Lung (tissue), 12 donors: ENCODE measurements around the gene FER1L5. TPM values are rescaled to one million over a fixed set of nuclear protein-coding genes. Genes with fewer than 3 reads are reported as not detected.

Experiments
- ATAC-seq: fragments of 200-7000 bp; cut with Tn5 transposase; one replicate; pipeline ENCODE4 v1.9.1; 2020; ENCODE audit warnings: moderate number of reproducible peaks; ENCODE audit not compliant: insufficient read depth, low FRiP score
- DNase-seq, 3 donors: peaks; one replicate each; pipeline ENCODE4 v3.0.0-alpha.2; 2013 to 2017
- H3K27ac ChIP-seq, 2 donors: one replicate each; pipeline ENCODE4 v1.5.1; 2013; ENCODE audit warnings: mild to moderate bottlenecking in 2 of 2, moderate library complexity in 2 of 2, control low read depth in 1 of 2, inconsistent platforms in 1 of 2, low read depth in 1 of 2, low read length in 1 of 2
- H3K27me3 ChIP-seq, 3 donors: one replicate each; pipeline ENCODE4 v1.5.1; 2013; ENCODE audit warnings: low read length in 2 of 3; ENCODE audit not compliant: control insufficient read depth in 3 of 3, insufficient read depth in 3 of 3
- H3K36me3 ChIP-seq, 4 donors: one replicate each; pipeline ENCODE4 v1.5.1; 2013; ENCODE audit warnings: low read length in 4 of 4, mild to moderate bottlenecking in 1 of 4, moderate library complexity in 1 of 4; ENCODE audit not compliant: control insufficient read depth in 4 of 4, insufficient read depth in 4 of 4
- H3K4me1 ChIP-seq, 5 donors: one replicate each; pipeline ENCODE4 v1.5.1; 2013; ENCODE audit warnings: low read length in 5 of 5, mild to moderate bottlenecking in 2 of 5, moderate library complexity in 1 of 5; ENCODE audit not compliant: control insufficient read depth in 5 of 5, insufficient read depth in 5 of 5
- H3K4me3 ChIP-seq: one replicate; pipeline ENCODE4 v1.5.1; 2013; ENCODE audit warnings: mild to moderate bottlenecking, control low read depth, moderate library complexity
- H3K9ac ChIP-seq, 2 donors: one replicate each; pipeline ENCODE4 v1.5.1; 2013; ENCODE audit warnings: low read length in 2 of 2, control low read depth in 1 of 2; ENCODE audit not compliant: insufficient read depth in 1 of 2
- H3K9me3 ChIP-seq, 4 donors: one replicate each; pipeline ENCODE4 v1.5.1; 2013; ENCODE audit warnings: low read length in 3 of 4, mild to moderate bottlenecking in 1 of 4, moderate library complexity in 1 of 4; ENCODE audit not compliant: control insufficient read depth in 4 of 4, insufficient read depth in 3 of 4
- WGBS, 2 donors: extraction: QIAGEN DNeasy Blood & Tissue Kit; methylation state at CpG; one replicate each; pipeline ENCODE4 v1.1.7; 2013; 5-methylcytosine and 5-hydroxymethylcytosine counted together
- polyA plus RNA-seq, 2 donors: library from polyadenylated mRNA; stranded (reverse); fragments of 200-250 nt; gene quantifications; one replicate each; pipeline ENCODE4 v1.2.1, GENCODE V29; 2013
- total RNA-seq, 2 donors: library from RNA; depleted of rRNA in 1 of 2; stranded (reverse); fragments of >200 nt in 1 of 2; gene quantifications; one replicate each; pipeline ENCODE4 v1.2.1, GENCODE V29; 2014 to 2021
- TF ChIP-seq, protein P1 (sequence below): IDR thresholded peaks from 2 replicates; pipeline ENCODE4 v1.5.1; 2012; ENCODE audit warnings: mild to moderate bottlenecking; ENCODE audit errors: control extremely low read depth, extremely low read depth
- donor health status: control.
- donor health status: control.
- donor health status: Bipolar disorder and iron deficiency.
- donor health status: healthy.
- donor health status: DM: yes; HTN: yes; CAD: no.

FER1L5 gene
- total and polyA plus RNA-seq, 4 donors: 0.09 to 0.77 (median 0.40) TPM

DNA sequence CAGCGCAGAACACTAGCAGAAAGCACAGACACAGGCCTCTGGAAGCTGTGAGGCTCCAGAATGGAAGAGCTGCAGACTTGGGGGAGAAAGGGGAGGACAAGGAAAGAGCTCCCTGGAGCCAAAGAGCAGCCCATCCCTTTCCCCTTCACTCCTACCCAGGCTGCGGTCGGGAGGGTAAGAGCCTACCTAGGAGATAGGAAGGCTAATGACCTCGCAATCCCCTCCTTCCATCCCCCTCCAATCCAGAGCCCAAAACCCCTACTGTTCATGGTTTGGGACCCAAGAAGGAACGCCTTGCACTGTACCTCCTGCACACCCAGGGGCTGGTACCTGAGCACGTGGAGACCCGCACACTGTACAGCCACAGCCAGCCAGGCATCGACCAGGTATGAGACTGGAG lies 57.5 kb downstream of the FER1L5 start:
- Histone ChIP-seq H3K36me3 (peaks cover 0 to 16% (median 10%) of the 10 kb centered on the region in 4 donors), H3K9me3 (no peaks in the 10 kb centered on the region), H3K9ac (no peak overlapping the region), H3K4me3 (no peak overlapping the region), H3K27me3 (no peaks in the 10 kb centered on the region), H3K27ac (no peak overlapping the region), H3K4me1 (peaks cover 0 to under 1% (median 0%) of the 10 kb centered on the region in 5 donors)
- WGBS, 2 donors: 96 to 98% methylated on average over 8 of the region's 8 CpGs
- DNase-seq (no peak), ATAC-seq (no peak)
- TF ChIP-seq, protein P1, sequence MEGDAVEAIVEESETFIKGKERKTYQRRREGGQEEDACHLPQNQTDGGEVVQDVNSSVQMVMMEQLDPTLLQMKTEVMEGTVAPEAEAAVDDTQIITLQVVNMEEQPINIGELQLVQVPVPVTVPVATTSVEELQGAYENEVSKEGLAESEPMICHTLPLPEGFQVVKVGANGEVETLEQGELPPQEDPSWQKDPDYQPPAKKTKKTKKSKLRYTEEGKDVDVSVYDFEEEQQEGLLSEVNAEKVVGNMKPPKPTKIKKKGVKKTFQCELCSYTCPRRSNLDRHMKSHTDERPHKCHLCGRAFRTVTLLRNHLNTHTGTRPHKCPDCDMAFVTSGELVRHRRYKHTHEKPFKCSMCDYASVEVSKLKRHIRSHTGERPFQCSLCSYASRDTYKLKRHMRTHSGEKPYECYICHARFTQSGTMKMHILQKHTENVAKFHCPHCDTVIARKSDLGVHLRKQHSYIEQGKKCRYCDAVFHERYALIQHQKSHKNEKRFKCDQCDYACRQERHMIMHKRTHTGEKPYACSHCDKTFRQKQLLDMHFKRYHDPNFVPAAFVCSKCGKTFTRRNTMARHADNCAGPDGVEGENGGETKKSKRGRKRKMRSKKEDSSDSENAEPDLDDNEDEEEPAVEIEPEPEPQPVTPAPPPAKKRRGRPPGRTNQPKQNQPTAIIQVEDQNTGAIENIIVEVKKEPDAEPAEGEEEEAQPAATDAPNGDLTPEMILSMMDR: no peak

DNA sequence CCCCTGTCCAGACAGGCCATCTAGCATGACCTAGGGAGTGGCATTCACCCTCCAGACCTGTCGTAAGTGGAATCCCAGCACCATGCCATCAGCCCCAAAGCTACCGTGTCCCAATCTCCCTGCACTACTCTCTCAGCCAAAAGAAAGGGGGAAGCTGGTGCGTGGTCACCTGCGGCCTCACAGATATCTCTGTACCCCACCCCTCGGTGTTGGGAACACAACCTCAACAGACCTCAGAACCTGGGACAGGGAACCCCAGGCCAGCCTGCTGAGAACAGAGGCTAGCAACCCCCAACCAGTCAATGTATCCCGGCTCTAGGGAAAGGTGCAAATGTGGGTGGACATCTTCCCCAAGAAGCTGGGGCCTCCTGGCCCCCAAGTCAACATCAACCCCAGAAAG lies 59.1 kb downstream of the FER1L5 start:
- TF ChIP-seq, protein P1: no peak
- Histone ChIP-seq H3K4me3 (no peak overlapping the region), H3K36me3 (peaks cover 0 to 27% (median 19%) of the 10 kb centered on the region in 4 donors), H3K27me3 (no peaks in the 10 kb centered on the region), H3K9ac (no peak overlapping the region), H3K27ac (no peak overlapping the region), H3K4me1 (no peaks in the 10 kb centered on the region), H3K9me3 (no peaks in the 10 kb centered on the region)
- DNase-seq (no peak), ATAC-seq (no peak)
- WGBS, 2 donors: 92 to 93% methylated on average over 6 of the region's 6 CpGs

DNA sequence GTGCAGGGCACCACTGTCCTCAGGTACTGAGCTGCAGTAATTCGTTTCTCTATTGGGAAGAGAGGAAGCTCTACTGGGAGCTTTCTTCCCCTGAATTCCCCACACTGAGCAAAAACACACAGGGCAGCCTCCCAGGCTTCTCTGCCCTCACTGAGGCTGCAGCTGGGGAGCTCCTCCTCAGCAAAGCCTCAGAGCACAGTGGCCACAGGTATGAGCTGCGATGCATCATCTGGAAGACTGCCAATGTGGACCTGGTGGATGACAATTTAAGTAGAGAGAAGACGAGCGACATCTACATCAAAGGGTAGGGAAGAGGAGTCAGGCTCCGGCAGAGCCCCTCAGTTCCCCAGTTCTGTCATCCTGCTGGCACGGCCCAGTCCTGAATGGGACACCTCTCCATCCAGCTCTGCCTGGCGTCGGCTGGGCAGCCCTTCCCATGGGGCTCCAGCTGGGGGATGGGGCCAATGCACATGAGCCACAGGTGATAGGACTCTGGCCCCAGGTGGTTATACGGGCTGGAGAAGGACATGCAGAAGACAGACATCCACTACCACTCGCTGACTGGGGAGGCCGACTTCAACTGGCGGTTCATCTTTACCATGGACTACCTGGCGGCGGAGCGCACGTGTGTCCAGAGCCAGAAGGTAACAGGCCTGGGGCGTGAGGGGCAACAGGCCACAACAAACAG lies 59.7 kb downstream of the FER1L5 start:
- H3K9me3 ChIP-seq: no peaks in the 10 kb centered on the region
- H3K4me3 ChIP-seq: no peak overlapping the region
- no peak for DNase-seq
- H3K9ac ChIP-seq: no peak overlapping the region
- peaks cover 2 to 32% (median 25%) of the 10 kb centered on the region in 4 donors for H3K36me3 ChIP-seq
- TF ChIP-seq, protein P1: no peak
- no peak for ATAC-seq
- WGBS, 2 donors: 93 to 95% methylated on average over 17 of the region's 17 CpGs
- H3K27ac ChIP-seq: no peak overlapping the region
- no peaks in the 10 kb centered on the region for H3K4me1 ChIP-seq
- H3K27me3 ChIP-seq: no peaks in the 10 kb centered on the region
